Breast epithelium (tissue), 4 donors: Measurements from ENCODE around the gene CLCNKA. TPM values are rescaled to one million over a fixed set of nuclear protein-coding genes. Genes with fewer than 3 reads are reported as not detected.
A peak's percentile ranks its signal among the peaks of the same experiment; 100 is the strongest.

ENCODE experiments used
- DNase-seq, 2 donors: peaks; one replicate each; pipeline ENCODE4 v3.0.0-alpha.2; 2019; ENCODE audit warnings: low spot score in 2 of 2
- H3K27ac ChIP-seq, 2 donors: fragments of 200-600 bp; sonication (generic) in 1 of 2; one replicate each; pipeline ENCODE4 v1.5.1; 2016 to 2019; ENCODE audit warnings: mild to moderate bottlenecking in 1 of 2
- H3K27me3 ChIP-seq, 2 donors: fragments of 200-600 bp; sonication (generic) in 1 of 2; one replicate each; pipeline versions ENCODE4 v1.5.1 to v1.6.0; 2017 to 2019; ENCODE audit warnings: control low read depth in 1 of 2, mild to moderate bottlenecking in 1 of 2
- H3K36me3 ChIP-seq: fragments of 200-600 bp; one replicate; pipeline ENCODE4 v1.5.1; 2019
- H3K4me1 ChIP-seq, 2 donors: fragments of 200-600 bp; sonication (generic); one replicate each; pipeline ENCODE4 v1.5.1; 2016 to 2019; ENCODE audit warnings: control low read depth in 1 of 2
- H3K4me3 ChIP-seq, 3 donors: fragments of 200-600 bp; sonication (generic); 1 replicate in 2 of 3; 2 replicates in 1 of 3; pipeline ENCODE4 v1.5.1; 2016 to 2019; ENCODE audit warnings: mild to moderate bottlenecking in 3 of 3, moderate library complexity in 2 of 3
- H3K9me3 ChIP-seq, 2 donors: fragments of 200-600 bp; sonication (generic) in 1 of 2; one replicate each; pipeline ENCODE4 v1.5.1; 2016 to 2019; ENCODE audit warnings: control low read depth in 1 of 2
- CTCF ChIP-seq, 3 donors: fragments of 450-650 bp; IDR thresholded peaks; one replicate each; pipeline ENCODE4 v1.5.1; 2016 to 2017; ENCODE audit warnings: antibody characterized with exemption in 3 of 3, mild to moderate bottlenecking in 3 of 3, moderate library complexity in 3 of 3
- POLR2A ChIP-seq: fragments of 450-650 bp; IDR thresholded peaks from one replicate; pipeline ENCODE4 v1.6.1; 2016; ENCODE audit warnings: antibody characterized with exemption, mild to moderate bottlenecking, moderate library complexity
- POLR2AphosphoS5 ChIP-seq, 3 donors: sonication (generic); formaldehyde crosslinking; IDR thresholded peaks; one replicate each; pipeline ENCODE4 v1.6.1; 2017; ENCODE audit warnings: antibody characterized with exemption in 3 of 3
- intact Hi-C: fragments of 100-400 bp; cut with DNase I; formaldehyde crosslinking; loops from one replicate; pipeline ENCODE4 v1.15.1; 2023; ENCODE audit warnings: low total_unique reads
- total RNA-seq, 3 donors: library from RNA; depleted of rRNA; stranded (reverse); fragments of >200 nt; gene quantifications; one replicate each; pipeline ENCODE4 v1.1.0, GENCODE V29; 2016

Gene CLCNKA
- total RNA-seq, 3 donors from 2014 or later = 0.33 to 1.1 (median 0.73) TPM

GRCh38 chr1:16082283-16083038 is 60.6 kb downstream of the CLCNKA start:
- TF ChIP-seq CTCF (IDR thresholded peaks at IDR 0.05) = peak; percentile 63 to 91 (median 66)
- no peak for TF ChIP-seq POLR2A
- no peak for DNase-seq
- intact Hi-C loops = loop anchor here (2.0 kb wide), 1 partner anchor 102 kb away; no protein-coding TSS in a partner anchor

GRCh38 chr1:16083486-16083885 is 61.6 kb downstream of the CLCNKA start:
- H3K27me3 ChIP-seq = no peaks in the 10 kb centered on the region
- H3K4me1 ChIP-seq = peaks cover 0 to 1% of the 10 kb centered on the region in 2 donors
- H3K9me3 ChIP-seq = no peaks in the 10 kb centered on the region
- intact Hi-C loops = loop anchor here (2.0 kb wide), 1 partner anchor 101 kb away; no protein-coding TSS in a partner anchor
- TF ChIP-seq POLR2A (no peak), POLR2AphosphoS5 (IDR thresholded peaks at IDR 0.05) (no peak), CTCF (IDR thresholded peaks at IDR 0.05) (no peak)
- no peak for DNase-seq
- H3K4me3 ChIP-seq = no peak overlapping the region
- no peak overlapping the region for H3K27ac ChIP-seq
- H3K36me3 ChIP-seq = no peaks in the 10 kb centered on the region

More at GRCh38 chr1:16082283-16083038, 60.6 kb downstream of the CLCNKA start:
- H3K36me3 ChIP-seq = no peaks in the 10 kb centered on the region
- H3K27ac ChIP-seq = no peak overlapping the region
- no peak overlapping the region for H3K4me3 ChIP-seq
- no peaks in the 10 kb centered on the region for H3K9me3 ChIP-seq
- H3K27me3 ChIP-seq = no peaks in the 10 kb centered on the region
- H3K4me1 ChIP-seq = no peaks in the 10 kb centered on the region

Other genes starting within 250 kb of the CLCNKA start
- gene UQCRHL, start 214.4 kb upstream of the CLCNKA start, total RNA-seq = 1 to 10 TPM in 2 of 3 donors, under 1 TPM in 1; 0.66 to 1.4 (median 1.2) TPM
- 10 to 100 TPM; 46.9 to 56.6 (median 51.2) TPM for gene SPEN, start 174.3 kb upstream of the CLCNKA start, total RNA-seq
- gene ZBTB17, start 45.9 kb upstream of the CLCNKA start, total RNA-seq = 10 to 100 TPM; 21.9 to 40.3 (median 38.5) TPM
- 1 to 10 TPM in 2 of 3 donors, not detected in 1; 1.3 to 2.9 TPM for gene SRARP, start 17.8 kb upstream of the CLCNKA start, total RNA-seq
- 100 to 1,000 TPM in 1 of 3 donors, 10 to 100 TPM in 1, 1 to 10 TPM in 1; 8.8 to 183 (median 19.0) TPM for gene HSPB7, start 4.0 kb upstream of the CLCNKA start, total RNA-seq
- under 1 TPM; 0.32 to 0.88 (median 0.33) TPM for gene CLCNKB, start 21.7 kb downstream of the CLCNKA start, total RNA-seq
- not detected for gene FAM131C, start 51.6 kb downstream of the CLCNKA start, total RNA-seq
- 10 to 100 TPM in 2 of 3 donors, 1 to 10 TPM in 1; 5.8 to 18.4 (median 16.7) TPM for gene EPHA2, start 134.0 kb downstream of the CLCNKA start, total RNA-seq
- 10 to 100 TPM in 2 of 3 donors, 1 to 10 TPM in 1; 7.5 to 18.0 (median 12.9) TPM for gene ARHGEF19, start 190.6 kb downstream of the CLCNKA start, total RNA-seq
- 1 to 10 TPM; 4.3 to 9.5 (median 8.2) TPM for gene CPLANE2, start 215.1 kb downstream of the CLCNKA start, total RNA-seq